Measurements from ENCODE around the gene GARNL3.

DNA sequence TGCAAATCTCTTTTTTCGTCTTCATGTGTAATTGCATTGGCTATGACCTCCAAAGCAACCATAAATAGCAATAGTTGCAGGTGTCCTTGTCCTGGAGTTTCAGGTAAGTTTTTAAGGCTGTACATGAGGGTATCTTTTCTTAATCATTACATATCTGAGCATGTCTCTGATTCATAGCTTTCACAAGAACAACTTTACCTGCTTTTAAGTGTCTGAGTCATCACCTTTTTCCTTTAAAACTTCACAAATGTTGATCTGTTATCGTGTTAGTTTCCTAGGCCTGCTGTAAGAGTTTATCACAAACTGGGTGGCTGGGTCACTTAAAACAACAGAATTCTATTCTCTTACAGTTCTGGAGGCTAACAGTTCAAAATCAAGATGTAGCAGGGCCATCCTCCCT, 13.8 kb downstream of the GARNL3 start:
- TF ChIP-seq, protein P1, sequence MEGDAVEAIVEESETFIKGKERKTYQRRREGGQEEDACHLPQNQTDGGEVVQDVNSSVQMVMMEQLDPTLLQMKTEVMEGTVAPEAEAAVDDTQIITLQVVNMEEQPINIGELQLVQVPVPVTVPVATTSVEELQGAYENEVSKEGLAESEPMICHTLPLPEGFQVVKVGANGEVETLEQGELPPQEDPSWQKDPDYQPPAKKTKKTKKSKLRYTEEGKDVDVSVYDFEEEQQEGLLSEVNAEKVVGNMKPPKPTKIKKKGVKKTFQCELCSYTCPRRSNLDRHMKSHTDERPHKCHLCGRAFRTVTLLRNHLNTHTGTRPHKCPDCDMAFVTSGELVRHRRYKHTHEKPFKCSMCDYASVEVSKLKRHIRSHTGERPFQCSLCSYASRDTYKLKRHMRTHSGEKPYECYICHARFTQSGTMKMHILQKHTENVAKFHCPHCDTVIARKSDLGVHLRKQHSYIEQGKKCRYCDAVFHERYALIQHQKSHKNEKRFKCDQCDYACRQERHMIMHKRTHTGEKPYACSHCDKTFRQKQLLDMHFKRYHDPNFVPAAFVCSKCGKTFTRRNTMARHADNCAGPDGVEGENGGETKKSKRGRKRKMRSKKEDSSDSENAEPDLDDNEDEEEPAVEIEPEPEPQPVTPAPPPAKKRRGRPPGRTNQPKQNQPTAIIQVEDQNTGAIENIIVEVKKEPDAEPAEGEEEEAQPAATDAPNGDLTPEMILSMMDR (conservative IDR thresholded peaks at IDR 0.05; ENCODE audit: low read length): no peak
- no peak for TF ChIP-seq EZH2phosphoT487 (IDR thresholded peaks at IDR 0.05; ENCODE audit: borderline replicate concordance, low read depth, low read length)

All from OCI-LY7 (cell line).